Ramos (cell line): ENCODE data around the gene ALAS2.
"Not testable (repeated sequence)": the region's sequence is repeated elsewhere in the genome, so short reads cannot be mapped to it uniquely, and the experiment has no call there.

ENCODE experiments used
- in situ Hi-C: fragments of 300-500 bp; cut with MboI; formaldehyde crosslinking; loops from one replicate; pipeline ENCODE4 v1.14.3; 2022; ENCODE audit warnings: low sequenced_read_pairs; ENCODE audit not compliant: unreplicated experiment

Gene ALAS2

GRCh38 chrX:55006827-55007621 is 23.8 kb downstream of the ALAS2 start:
- in situ Hi-C loops, result no loop called here

- in situ Hi-C loops, result no loop called here
Observed at GRCh38 chrX:55005256-55005655, 25.5 kb downstream of the ALAS2 start.

- in situ Hi-C loops, result no loop called here
Observed at GRCh38 chrX:55004231-55004630, 26.5 kb downstream of the ALAS2 start.

DNA sequence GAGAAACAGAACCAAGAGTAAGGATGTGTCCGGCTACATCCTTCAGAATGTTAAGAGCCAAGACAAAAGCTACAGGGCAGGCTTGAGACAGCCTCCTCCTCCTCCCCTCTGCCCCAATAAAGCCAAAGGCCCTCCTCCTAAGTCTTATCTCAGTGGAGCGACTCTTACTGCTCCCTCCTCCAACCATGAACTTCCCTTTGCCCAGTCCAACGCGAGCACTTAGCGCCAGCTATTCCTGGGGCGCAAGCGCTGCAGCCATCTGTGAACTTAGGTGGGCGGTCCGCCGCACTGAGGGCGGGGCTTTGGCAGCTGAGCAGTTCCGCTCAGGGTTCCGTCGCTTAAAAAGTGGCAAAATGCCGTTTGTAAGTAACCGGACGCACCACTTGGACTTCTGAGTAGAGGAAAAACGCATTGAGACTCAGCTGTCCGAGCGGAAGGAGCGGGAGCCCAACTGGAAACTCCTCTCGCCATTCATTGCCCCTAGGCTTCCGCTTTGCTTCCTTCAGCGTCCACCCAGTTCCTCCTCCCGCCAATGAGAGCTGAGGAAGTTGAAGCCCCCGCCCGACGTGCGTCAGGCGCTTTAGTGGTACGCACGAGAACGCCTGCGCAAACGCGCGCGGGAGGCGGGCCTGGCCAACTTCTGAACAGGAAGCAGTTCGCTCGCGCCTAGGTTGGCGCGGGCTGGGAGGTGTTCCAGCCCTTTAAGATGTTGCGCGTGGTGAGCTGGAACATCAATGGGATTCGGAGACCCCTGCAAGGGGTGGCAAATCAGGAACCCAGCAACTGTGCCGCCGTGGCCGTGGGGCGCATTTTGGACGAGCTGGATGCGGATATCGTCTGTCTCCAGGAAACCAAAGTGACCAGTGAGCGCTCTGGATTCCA is 30.8 kb downstream of the ALAS2 start, which contains the start of gene APEX2:
Gene APEX2, plus strand, starts transcription at position 647 of the 882 bp plus-strand sequence. Its CDS starts 60 bp downstream, at position 707.
- in situ Hi-C loops, result no loop called here

- in situ Hi-C loops, result no loop called here
Observed at GRCh38 chrX:54995621-54996020, 35.2 kb downstream of the ALAS2 start.

DNA sequence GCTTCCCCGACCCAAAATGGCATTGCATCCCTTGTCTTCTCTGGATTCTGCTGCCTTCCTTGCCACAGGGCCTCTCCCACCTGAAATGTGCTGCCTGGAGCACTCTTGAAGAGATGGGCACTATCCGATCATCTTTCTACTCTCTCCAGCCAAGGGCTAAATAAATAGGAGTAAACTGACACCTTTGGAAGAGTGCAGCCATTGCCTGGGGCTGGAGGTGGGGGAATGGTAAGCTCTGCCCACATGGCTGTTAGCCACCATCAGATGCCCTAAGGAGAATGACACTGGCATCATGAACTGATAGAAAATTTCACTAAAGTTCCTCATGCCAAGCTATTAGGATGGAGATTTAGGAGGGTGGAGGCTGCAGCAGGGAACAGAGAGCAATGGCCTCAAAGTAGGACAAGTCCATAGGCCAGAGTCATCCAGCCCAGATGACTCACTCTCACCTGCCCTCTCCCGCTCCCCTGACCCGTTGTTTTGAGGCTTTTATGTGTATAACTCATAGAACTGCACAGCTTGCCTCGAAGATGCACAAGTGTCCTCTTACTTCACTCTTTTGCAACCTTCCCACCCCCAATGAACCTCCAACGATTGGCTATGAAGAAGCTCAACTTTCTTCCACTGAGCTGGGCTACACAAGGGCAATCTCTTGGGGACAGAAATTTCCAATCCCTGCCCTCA is 36.0 kb downstream of the ALAS2 start:
- in situ Hi-C loops, result no loop called here

GRCh38 chrX:54994099-54994498 is 36.7 kb downstream of the ALAS2 start, which contains the start of gene PFKFB1:
TSS of gene PFKFB1 (minus strand) at chrX:54994188. CDS start at chrX:54994007, 181 bp downstream.
- in situ Hi-C loops, result no loop called here

GRCh38 chrX:54992911-54993622 is 37.7 kb downstream of the ALAS2 start:
- in situ Hi-C loops, result no loop called here

DNA sequence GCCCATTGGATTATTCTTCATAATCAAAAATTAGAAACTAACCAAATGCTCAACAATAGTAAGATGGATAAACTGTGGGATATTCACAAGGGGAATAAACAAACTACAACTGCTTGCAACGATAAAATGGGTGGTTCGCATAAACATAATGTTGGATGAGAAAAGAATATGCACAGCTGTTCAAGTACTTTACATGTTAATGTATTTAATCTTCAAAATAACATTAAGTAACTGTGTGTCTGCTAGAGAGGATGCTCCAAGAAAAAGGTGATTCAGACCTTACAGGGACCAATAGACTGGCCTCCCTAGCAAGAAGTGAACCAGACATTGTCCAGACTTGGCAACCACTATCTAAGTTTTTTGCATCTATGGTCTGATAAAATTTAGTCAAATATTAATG is 39.1 kb downstream of the ALAS2 start:
- in situ Hi-C loops, result no loop called here

DNA sequence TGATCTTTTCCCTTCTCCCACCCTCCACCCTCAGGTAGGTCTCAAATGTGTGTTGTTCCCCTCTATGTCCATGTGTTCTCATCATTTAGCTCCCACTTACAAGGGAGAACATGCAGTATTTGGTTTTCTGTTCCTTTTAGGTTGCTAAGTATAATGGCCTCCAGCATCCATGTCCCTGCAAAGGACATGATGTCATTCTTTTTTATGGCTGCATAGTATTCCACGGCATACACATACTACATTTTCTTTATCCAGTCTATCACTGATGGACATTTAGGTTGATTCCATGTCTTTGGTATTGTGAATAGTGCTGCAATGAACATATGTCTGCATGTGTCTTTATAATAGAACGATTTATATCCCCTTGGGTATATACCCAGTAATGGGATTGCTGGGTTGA is 47.5 kb downstream of the ALAS2 start:
- in situ Hi-C loops, result not testable (repeated sequence)

DNA sequence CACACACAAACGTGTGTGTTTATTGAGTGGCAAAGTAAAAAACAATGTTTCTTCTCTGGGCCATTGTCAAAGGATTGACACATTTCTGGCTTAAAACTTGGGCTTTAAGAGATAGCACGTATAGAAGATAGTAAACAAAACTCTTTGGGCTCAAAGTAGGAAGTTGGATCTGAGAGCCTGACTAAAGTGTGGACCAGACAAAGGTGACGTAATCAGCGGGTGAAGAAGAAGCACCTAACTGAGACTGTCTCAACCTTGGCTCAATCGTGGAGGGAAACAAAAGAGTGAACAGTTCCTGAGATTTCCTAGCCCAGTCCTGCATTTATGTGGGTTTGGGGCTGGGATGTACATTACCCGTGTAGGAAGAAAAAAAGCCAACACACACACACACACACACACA is 50.4 kb downstream of the ALAS2 start:
- in situ Hi-C loops, result no loop called here

DNA sequence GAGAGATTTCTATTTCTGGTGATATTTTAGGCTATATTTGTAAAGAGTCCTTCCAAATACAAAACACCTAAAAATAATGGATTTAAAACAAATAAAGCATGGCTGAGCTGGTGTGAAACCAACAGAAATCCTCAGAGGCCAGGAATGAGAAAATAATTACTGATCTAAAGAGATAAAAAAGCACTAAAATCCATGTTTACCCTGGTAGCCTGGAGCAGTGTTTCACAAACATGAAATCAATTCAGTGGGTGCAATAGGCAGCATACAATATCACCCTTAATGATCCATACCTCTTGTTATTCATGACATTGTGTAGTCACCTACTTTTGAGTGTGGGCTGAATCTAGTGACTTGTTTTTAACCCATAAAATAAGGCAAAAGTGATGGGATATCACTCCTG is 51.3 kb downstream of the ALAS2 start:
- in situ Hi-C loops, result no loop called here

DNA sequence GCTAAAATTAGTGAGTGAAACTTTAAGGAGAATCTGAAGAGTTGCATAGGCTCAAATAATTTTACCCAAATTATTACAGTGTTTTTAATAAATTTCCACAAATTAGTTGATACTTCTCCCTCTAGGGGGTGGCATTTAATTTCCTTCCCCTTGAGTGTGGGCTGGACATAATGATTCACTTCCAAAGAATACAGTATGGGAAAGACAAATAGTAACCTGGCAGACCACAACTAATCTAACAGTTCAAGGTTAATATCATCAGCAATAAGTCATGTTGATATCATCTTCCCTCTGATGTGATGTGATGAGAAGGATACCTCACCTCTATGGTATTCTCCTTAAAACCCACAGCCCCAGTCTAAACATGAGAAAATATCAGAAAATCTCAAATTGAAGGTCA is 52.3 kb downstream of the ALAS2 start:
- in situ Hi-C loops, result no loop called here

GRCh38 chrX:54977387-54977786 is 53.4 kb downstream of the ALAS2 start:
- in situ Hi-C loops, result no loop called here

- in situ Hi-C loops, result no loop called here
Observed at GRCh38 chrX:54964766-54965497, 65.8 kb downstream of the ALAS2 start.

DNA sequence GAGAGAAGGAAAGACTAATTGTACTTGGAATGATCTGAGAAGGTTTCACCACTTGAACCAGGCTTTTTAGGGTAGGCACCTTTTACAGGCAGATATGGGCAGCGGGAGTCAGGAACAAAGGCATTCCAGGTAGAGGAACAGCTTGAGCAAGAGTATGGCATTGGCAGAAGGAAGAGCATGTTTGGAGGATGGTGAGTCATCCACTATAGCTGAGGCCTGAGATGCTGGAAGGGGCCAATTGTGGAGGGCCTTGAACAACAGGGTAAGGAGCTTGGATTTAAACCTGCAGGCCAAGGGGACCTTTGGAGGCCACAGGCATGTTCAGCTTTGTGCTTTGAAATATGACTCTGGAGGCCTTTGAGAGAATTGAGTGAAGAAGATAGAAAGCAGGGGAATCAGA is 69.0 kb downstream of the ALAS2 start:
- in situ Hi-C loops, result no loop called here
